ENCODE data around the gene PZP. TPM values are rescaled to one million over a fixed set of nuclear protein-coding genes. Genes with fewer than 3 reads are reported as not detected.

PZP gene
- total and polyA plus RNA-seq, 8 donors, result 0.13 TPM; not detected in 7

DNA sequence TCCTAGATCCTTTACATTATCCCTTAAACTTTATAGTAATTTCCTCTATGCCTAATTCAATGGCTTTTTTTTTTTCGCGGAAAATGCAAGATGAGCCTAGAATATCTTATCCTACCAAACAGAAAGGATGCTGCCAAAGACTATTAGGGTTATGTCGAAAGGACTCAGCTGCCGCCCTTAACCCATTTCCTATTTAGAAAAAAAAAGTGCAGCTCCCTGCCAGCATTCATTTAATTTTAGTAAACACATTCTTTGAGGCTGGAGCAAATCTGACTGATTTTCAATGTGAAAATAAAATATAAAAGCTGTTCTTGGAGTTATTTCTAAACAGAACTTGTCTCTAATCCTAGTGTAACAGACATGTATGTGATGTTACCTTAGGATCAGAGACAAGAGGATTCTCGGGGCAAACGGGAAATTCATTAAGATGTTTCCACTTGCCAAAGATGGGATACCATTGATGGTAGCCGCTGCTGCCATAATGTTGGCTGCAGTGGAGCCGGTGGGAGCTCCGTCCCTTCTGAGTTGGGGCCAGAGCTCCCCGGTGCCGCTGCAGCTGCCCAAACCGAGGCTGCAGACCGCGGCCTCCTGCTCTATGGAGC, 84.3 kb downstream of the PZP start:
- no peak for TF ChIP-seq EP300 (IDR thresholded peaks at IDR 0.05)
- TF ChIP-seq, protein P1, sequence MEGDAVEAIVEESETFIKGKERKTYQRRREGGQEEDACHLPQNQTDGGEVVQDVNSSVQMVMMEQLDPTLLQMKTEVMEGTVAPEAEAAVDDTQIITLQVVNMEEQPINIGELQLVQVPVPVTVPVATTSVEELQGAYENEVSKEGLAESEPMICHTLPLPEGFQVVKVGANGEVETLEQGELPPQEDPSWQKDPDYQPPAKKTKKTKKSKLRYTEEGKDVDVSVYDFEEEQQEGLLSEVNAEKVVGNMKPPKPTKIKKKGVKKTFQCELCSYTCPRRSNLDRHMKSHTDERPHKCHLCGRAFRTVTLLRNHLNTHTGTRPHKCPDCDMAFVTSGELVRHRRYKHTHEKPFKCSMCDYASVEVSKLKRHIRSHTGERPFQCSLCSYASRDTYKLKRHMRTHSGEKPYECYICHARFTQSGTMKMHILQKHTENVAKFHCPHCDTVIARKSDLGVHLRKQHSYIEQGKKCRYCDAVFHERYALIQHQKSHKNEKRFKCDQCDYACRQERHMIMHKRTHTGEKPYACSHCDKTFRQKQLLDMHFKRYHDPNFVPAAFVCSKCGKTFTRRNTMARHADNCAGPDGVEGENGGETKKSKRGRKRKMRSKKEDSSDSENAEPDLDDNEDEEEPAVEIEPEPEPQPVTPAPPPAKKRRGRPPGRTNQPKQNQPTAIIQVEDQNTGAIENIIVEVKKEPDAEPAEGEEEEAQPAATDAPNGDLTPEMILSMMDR (IDR thresholded peaks at IDR 0.05), result no peak
- TF ChIP-seq POLR2A (IDR thresholded peaks at IDR 0.05), result no peak
- TF ChIP-seq POLR2AphosphoS5 (IDR thresholded peaks at IDR 0.05), result no peak
- intact Hi-C loops (cut with DNase I; ENCODE audit: low total_unique reads), result no loop called here
- Histone ChIP-seq H3K4me3 (peak overlapping the region in 2 of 4 donors; percentile 8 to 28), H3K4me1 (peaks cover 0 to 46% (median 26%) of the 10 kb centered on the region in 4 donors), H3K27me3 (no peaks in the 10 kb centered on the region), H3K9me3 (no peaks in the 10 kb centered on the region), H3K27ac (peak overlapping the region; percentile 18 to 75 (median 56)), H3K36me3 (no peaks in the 10 kb centered on the region)
- 61 to 80% (median 75%) methylated on average over 14 of the region's 14 CpGs for WGBS, 5 donors
- DNase-seq, result no peak

DNA sequence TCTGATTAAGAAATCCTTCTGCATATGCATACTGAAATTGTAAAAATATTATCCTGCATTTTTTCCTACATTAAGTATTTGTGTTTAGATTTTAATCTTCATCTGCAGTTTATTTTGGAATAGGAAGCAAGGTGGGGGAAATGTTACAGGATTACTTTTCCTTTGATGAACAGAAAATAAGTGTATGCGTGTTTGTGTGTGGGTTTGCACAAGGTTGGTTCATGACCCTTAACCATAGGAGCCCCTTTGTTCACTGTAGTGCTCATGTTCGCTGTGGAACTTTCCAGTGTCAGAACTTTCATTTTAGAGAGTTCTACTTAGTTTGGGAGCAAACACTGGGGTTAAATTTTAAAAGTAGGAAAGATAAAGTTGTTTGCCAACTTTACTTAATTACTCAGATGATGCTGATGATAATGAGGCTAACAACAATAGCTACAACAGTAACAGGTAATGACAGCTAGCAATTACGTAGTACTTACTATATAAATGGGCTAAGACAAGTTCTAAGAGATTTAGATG, 86.0 kb downstream of the PZP start:
- Histone ChIP-seq H3K4me1 (peaks cover 7 to 64% (median 34%) of the 10 kb centered on the region in 4 donors), H3K4me3 (no peak overlapping the region), H3K9me3 (no peaks in the 10 kb centered on the region), H3K36me3 (no peaks in the 10 kb centered on the region), H3K27me3 (no peaks in the 10 kb centered on the region), H3K27ac (peak overlapping the region in 2 of 5 donors; percentile 26 to 35)
- peak in 1 of 2 donors; percentile 38 for DNase-seq
- 25 to 43% (median 27%) methylated on average over 3 of the region's 3 CpGs for WGBS, 5 donors
- TF ChIP-seq EP300 (IDR thresholded peaks at IDR 0.05) (no peak), POLR2A (IDR thresholded peaks at IDR 0.05) (no peak), POLR2AphosphoS5 (IDR thresholded peaks at IDR 0.05) (no peak)
- TF ChIP-seq, protein P1 (IDR thresholded peaks at IDR 0.05), result no peak
- intact Hi-C loops (cut with DNase I; ENCODE audit: low total_unique reads), result no loop called here

DNA sequence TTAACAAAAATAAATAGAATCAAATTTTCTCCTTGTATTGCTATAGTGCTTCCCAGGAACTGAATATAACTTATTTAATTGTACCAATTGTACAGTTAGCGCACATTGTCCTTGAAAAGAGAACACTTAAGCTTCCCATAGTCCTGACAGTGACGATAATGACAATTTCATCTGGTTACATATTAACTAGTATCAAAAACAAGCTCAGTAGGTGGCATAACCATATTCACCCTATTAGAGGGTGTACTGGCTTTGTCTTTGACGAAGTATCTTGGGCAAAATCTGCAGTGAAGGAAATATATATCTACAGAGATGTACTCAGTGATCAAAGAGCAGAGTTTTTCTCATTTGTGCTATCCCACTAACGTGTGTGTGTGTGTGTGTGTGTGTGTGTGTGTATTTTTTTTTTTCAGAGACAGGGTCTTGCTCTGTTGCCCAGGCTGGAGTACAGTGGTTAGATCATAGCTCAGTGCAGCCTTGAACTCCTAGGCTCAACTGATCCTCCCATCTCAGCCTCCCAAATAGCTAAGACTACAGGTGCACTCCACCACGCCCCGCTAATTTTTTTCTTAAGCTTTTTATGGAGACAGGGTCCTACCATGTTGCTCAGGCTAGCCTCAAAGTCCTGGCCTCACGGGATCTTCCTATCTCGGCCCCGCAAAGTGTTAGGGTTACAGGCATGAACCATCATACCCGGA, 87.6 kb downstream of the PZP start:
- 83 to 89% (median 84%) methylated on average over 10 of the region's 10 CpGs for WGBS, 5 donors
- H3K27ac ChIP-seq, result peak overlapping the region in 2 of 5 donors; percentile 77 to 78
- H3K4me1 ChIP-seq, result peaks cover 8 to 78% (median 36%) of the 10 kb centered on the region in 4 donors
- no peak for DNase-seq
- H3K36me3 ChIP-seq, result no peaks in the 10 kb centered on the region
- H3K27me3 ChIP-seq, result no peaks in the 10 kb centered on the region
- no peak overlapping the region for H3K4me3 ChIP-seq
- intact Hi-C loops (cut with DNase I; ENCODE audit: low total_unique reads), result no loop called here
- H3K9me3 ChIP-seq, result no peaks in the 10 kb centered on the region
- TF ChIP-seq POLR2A (IDR thresholded peaks at IDR 0.05) (no peak), POLR2AphosphoS5 (IDR thresholded peaks at IDR 0.05) (no peak), EP300 (IDR thresholded peaks at IDR 0.05) (no peak)
- TF ChIP-seq, protein P1 (IDR thresholded peaks at IDR 0.05), result no peak

DNA sequence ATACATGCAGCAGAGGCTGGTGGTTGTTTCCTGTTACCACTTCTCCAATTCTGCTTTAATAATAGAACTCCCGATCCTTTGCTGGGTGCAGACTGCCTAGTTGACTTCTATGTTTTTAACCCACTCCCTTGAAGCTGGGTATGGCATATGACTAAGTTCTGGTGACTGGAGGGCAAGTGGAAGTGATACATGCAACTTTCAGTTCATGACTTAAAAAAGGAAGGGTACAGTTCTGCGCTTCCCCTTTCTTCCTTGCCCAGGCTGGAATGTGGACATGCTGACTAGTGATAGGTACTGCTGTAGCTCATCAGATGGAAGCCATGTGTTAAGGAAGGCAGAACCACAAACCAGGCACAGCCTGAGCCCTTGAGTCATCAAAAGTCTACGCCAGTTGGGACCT, 90.0 kb downstream of the PZP start:
- 66 to 81% (median 70%) methylated on average over 3 of the region's 3 CpGs for WGBS, 5 donors
- Histone ChIP-seq H3K36me3 (no peaks in the 10 kb centered on the region), H3K4me3 (no peak overlapping the region), H3K4me1 (peaks cover 4 to 74% (median 32%) of the 10 kb centered on the region in 4 donors), H3K9me3 (no peaks in the 10 kb centered on the region), H3K27ac (peak overlapping the region in 4 of 5 donors; percentile 71 to 78 (median 77)), H3K27me3 (no peaks in the 10 kb centered on the region)
- TF ChIP-seq EP300 (IDR thresholded peaks at IDR 0.05), result no peak
- peak in 1 of 3 donors; percentile 53 for TF ChIP-seq POLR2AphosphoS5 (IDR thresholded peaks at IDR 0.05)
- intact Hi-C loops (cut with DNase I; ENCODE audit: low total_unique reads), result no loop called here
- peak in 1 of 2 donors; percentile 48 for DNase-seq

Data from stomach (tissue), 9 donors.